Activated CD4-positive, alpha-beta T cell treated with anti-CD3 and anti-CD28 coated beads, Interleukin-10, Interleukin-2, amounts not matched to agents 100 ng/mL and 50 ng/mL, durations not matched to agents 16 hours and 8 hours (primary cell): ENCODE data around the gene ERC1.

Source experiments
- DNase-seq: peaks from one replicate; pipeline ENCODE4 v3.0.0-alpha.2; 2020

Gene ERC1

DNA sequence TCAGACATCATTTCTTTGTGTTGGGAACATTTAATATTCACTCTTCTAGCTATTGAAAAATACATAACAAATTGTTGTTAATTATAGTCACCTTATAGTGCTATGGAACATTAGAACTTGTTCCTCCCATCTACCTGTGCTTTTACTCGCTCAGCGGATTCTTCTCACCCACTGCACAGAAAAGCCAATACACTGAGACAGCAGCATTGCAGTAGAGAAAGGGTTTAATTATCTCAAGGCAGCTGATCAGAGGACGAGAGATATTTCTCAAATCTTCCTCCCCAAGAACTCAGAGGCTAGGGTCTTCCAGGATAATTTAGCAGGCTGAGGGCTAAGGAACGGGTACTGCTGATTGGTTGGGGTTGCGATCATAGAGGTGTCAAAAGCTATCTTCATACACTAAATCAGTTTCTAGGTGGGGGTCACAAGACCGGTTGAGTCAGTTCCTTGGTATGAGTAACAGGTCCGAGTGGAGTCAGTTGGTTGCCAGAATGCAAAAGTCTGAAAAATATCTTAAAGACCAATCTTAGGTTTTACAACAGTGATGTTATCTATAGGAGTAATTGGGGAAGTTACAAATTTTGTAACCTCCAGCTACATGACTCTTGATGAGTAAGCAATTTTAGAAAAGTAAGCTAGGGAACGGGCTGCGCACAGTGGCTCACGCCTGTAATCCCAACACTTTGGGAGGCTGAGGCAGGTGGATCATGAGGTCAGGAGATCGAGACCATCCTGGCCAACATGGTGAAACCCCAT is 430.2 kb downstream of the ERC1 start:
- DNase-seq = peak; percentile 26

DNA sequence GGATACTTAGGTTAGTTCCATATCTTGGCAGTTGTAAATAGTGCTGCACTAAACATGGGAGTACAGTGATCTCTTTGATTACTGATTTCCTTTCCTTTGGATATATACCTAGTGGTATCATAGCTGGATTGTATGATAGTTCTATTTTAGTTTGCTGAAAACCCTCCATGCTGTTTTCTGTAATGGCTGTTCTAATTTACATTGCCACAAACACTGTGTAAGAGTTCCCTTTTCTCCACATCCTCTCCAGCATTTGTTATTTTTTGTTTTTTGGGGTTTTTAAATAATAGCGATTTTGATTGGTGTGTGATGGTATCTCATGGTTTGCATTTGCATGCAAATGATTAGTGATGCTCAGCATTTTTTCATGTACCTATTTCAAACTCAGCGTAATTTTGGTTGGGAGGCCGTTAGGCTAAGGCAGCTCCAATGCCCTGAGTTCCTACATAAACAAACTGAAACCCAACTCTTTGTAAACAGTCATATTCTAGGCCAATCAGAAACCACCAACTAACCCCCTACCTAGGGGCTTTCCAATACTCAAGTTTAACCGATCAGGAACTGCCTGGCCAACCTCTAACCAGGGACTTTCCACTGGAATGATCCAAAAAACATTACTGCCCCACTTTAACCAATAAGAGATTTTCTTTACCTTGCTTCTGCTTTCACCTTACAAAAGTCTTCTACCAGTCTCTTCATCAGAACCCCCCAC is 431.7 kb downstream of the ERC1 start:
- peak; percentile 82 for DNase-seq

DNA sequence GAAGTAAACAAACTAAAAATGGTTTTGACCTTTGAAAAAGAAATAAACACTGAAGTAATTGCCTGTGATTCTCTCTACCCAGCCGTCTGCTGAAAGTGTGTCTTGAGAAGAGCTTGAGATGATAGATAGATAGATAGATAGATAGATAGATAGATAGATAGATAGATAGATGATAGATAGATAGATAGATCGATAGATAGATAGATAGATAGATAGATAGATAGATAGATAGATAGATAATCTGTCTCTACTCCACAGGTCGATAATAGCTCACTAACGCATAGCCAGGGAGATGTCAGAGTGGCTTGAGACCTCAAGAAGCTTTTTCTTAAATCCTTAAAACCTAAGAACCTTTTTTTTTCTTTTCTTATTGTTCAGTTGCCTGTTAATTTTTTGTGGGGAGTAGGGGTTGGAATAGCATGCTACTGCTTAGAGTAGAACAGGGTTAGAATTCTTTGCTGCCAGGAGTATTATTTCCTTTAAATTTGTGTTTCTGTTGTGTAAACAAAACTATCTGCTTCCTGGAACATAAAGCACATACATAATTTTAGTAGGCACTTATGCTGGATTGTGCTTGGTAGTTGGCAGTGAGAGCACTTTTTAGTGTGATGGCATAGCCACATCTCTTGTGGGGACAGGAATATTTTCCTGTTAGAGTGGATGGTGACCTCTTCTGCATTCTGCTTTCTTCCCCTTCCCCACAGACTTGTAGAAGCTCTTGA is 433.8 kb downstream of the ERC1 start:
- no peak for DNase-seq

DNA sequence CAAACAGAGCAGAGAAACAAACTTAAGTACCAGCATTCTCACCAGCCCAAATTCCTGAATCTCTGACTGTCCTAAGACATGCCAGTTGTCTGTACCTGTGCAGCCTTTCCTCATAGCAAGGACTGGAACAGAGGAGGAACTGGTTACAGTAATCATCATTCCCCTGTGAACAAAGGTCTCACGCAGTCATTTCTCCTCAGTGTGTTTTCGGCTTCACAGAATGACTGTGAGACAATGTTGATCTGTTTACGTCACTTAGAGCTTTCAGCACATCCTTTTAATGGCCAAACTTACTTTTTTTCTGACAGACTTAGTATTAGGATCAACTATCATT is 434.3 kb downstream of the ERC1 start:
- peak; percentile 44 for DNase-seq

DNA sequence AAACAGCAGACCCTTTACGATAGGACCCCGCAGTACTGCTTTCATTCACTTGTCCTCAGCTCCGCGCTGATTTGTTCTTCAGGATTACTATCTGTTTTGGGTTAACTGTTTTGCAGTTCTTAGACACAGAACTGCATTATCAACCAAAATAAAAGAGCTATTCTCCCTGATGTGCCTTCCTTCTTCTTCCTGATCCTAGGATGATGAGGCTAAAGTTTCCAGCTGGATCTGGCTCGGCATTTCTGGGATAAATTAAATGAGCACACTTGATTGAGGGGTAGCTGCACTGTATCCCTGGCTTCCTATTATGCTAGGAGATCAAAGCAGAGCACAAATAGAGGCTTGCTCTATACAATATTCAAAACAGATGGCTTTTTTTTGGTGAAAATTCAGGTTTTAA is 437.6 kb downstream of the ERC1 start:
- no peak for DNase-seq

DNA sequence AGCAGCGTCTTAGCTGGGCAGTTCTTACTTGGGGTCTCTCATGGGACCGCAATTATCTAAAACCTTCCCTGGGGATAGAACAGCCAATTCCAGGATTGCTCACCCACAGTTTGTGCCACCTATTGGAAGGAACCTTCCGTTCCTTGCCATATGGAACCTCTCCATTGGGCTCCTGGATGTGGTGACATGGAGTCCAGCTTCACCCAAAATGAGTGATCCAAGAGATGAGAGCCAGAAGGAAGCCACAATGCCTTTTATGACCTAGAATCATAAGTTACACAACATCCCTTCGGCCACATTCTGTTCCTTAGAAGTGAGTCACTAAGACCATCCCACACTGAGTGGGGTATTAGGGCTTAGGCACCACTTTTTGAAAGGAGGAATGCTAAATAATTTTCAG is 439.0 kb downstream of the ERC1 start:
- DNase-seq = no peak

DNA sequence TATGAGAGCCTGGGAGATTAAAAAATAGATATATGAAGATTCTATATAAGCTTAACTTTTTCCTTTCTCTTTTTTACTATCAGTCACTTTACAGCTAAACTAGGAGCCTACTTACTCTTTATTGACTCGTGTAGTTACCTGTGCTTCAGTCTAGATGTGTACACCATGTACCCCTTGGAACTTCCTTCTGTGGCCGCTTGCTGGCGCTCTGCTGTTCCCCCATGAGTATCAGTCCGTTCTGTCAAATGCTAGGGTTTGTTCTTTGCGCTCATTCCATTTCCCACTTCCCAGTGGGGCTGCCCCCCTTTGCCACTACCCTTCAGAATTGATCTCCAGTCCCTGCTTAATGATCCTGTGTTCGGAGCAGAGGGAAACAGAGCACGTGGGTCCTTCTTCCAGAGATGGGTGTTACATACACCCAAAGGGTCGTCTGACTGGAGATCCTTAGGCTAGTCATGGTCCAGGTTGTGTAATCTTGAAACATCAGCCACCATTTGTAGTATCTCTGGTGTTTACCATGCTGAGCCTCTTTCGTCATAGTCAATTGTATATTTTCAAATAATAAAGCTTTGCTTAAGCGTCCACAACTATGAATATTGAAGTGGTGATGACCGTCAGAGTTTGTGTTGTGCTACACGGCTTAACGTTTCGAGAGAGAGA is 443.4 kb downstream of the ERC1 start:
- DNase-seq = no peak

DNA sequence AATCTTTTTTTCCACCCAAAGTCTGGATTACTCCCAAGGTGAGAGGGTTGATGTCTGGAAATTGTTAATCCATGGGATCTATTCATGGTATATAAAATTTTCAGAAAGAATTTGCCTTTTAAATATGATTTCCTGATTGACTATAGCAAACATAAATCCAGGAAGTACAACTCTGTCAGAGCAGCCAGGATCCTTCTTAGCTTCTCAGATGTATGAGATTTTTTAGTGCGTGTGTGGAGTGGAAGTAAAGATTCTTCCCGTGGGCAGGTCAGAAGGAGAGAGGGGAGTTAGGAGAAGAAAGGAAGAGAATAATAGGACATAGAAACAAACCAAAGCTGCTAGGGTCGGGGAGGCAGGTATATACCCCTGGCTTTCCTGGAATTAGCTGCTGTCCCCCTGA is 444.0 kb downstream of the ERC1 start:
- no peak for DNase-seq

DNA sequence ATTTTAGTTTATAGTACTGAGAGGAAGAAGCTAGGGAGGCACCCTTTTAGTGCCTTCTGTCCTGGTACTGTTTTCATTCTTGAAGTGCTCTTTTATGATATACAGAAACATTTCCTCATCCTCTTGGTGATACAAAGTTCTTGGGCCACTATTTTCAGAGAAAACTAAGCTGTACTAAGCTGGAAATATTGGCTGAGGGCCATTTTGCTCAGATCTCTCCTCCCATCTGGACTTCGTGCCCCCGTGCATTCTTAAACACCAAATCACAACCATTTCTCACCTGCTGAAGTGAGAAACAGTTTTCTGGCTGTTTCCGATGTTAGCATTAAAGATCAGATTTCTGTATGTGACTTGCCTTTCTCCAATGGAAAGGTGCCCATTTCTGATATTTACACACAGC is 444.4 kb downstream of the ERC1 start:
- DNase-seq = no peak

DNA sequence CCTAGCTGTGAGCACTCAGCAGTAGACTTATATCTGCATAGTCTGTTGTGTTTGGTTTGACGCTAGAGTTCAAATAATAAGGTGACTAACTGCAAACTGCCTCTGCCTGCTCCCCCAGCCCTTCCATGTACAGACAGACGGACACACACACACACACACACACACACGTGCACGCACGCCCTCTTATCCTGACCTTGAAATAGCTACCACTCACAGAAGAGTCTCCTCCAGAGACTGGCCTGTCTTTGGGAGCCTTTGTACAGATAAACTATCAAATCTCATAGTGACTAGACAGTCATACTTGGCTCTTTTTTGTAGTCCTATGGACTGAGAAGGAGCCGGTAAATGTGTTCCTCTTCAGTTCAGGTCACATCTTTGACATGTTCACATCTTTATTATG is 445.0 kb downstream of the ERC1 start:
- DNase-seq = no peak

DNA sequence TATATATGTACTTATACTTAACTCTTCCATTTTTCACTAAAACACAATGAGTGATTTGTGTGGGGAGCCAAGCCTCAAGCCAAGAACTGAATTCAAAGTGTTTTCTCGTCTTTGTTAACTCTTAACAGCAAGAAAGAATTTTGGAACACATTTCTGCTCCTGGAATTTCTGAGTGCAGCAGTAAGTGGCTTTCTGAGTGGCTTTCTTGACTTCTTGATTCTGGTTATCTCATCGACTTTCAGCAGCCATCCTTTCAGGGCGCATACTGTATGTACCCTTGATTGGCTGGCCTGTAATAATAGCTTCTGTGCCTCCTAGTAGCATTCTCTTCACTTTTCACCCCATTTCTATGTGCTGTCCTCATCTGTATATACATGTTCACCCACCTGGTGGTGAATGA is 446.0 kb downstream of the ERC1 start:
- no peak for DNase-seq

DNA sequence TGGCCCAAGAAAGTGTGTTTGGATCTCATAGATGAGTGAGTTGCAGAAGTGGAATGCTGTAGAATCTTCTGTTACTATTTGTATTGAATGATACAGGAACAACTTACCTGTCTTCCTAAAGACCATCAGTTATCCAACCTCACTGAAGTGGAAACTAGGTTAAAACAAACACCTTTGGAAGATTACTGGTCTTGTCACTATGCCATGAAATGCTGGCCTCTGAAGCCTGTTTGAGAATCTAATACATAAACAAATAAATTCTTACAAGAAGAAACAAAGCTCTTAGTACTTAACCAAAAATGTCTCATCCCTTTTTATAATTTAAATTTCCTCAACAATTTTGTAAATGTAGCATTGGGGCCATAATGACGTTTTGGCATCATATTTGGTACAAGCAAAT is 448.2 kb downstream of the ERC1 start:
- DNase-seq = no peak

DNA sequence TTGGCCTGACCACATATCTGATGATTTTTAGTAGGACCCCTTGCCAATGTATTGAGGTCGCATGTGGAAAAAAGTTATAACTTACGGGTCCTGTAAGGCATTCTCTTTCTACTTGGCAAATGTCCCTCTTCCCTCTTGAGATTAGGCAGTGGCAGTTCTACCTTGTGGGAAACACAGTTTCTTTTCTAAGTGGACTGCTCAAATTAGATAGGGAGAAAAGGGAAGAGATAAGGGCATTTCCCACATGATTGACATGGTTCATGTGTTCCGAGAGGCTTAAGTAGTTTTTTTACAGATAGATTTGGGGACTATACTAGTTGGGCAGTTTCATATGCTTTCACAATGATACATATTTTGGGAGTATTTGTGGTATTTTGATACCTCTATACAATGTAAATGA is 448.7 kb downstream of the ERC1 start:
- no peak for DNase-seq

DNA sequence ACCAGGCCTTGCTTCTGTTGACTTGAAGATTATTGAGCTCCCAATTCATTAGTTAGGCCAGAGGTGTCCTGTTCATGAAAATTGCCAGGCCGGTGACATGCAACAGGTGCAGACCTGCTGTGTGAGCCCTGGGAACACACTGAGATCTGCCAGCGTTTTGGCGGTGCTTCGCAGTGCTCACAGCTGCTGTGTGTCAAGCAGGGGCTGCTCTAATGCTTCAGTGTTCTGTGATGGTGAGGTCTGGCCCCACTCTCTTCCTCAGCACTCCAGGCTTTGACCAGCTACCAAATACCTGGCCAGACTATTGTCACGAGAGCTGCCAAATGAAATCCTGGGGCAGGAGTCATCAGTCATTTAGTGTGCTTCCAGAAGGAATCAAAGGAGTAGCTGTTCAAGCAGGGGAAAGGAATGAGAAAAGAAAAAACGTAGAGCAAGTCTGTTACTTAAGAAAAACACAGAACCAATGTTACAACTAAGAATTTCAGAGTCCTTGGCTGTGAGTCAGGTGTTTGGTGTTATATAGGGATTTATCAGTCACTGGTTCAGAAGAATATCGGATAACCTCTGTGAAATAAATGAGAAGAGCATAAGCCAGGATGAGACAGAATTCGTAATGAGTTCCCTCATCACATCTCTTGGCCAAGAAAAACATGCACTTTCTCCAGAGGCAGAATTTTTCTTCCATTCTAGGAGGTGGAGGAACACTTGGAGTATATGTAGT is 452.6 kb downstream of the ERC1 start:
- no peak for DNase-seq

DNA sequence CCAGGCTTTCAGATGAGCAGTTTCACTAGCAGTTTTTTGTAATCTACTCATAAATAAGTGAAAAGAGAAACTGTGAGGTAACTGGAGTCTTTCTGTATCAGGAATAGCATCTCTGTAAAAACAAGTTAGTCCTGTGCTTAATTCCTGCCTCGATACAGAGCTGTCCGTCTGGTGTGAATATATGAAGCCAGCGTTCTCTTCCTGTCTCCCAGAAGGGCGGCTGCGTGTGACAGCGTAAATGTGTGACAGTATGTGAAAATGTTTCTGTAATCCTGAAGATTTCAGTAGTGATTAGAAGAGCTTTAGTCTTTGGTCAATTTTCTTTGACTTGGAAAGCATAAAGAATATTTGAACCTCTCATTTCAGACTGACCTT is 453.1 kb downstream of the ERC1 start:
- DNase-seq = no peak

DNA sequence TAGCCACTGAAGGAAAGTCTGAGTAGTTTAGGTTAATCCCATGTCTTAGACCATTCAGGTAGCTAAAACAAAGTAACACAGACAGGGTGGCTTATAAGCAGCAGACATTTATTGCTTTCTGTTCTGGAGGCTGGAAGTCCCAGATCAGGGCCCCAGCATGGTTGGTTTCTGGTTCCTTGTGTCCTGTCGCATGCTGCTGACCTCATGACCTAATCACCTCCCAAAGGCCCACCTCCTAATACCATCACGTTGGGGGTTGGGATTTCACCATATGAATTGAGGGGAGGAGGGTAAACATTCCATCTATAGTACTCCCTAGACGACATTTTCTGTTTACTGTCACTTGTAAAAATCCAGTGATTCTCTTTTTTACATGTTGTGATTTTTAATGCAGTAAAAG is 454.8 kb downstream of the ERC1 start:
- no peak for DNase-seq

DNA sequence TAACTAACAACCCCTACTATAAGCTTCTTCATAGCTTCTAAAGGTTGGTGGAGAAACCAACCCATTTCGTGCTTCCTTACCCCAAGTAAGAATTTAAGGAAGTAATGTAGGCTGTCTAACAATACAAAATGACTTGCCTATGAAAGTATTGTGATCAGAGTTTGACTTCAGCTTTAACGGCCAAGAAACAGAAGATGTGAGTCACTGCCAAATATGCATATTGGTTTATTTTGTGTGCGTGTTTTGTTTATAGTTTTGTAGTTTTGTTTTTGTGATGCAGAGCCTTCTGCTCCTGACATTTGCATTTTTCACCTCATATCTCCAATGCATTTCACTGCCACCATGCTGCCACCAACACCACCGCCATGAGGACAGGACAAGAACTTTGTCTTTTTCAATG is 457.3 kb downstream of the ERC1 start:
- DNase-seq = no peak

DNA sequence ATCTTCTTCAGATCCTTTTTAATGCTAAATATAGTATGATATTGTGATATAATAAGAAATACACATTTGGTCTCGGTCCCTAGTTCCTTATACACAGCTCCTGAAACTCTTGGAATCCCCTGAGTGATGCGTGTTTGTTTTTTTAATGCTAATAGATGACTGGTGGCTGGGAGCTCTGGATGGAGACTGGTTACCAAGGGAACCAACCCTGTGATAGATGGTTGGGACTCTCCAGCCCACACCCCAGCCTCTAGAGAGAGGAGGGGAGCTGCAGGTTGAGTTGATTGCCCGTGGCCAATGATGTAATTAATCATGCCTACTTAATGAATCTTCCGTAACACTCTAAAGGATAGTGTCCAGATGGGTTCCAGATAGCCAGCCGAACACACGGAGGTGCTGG is 462.8 kb downstream of the ERC1 start:
- DNase-seq = no peak

DNA sequence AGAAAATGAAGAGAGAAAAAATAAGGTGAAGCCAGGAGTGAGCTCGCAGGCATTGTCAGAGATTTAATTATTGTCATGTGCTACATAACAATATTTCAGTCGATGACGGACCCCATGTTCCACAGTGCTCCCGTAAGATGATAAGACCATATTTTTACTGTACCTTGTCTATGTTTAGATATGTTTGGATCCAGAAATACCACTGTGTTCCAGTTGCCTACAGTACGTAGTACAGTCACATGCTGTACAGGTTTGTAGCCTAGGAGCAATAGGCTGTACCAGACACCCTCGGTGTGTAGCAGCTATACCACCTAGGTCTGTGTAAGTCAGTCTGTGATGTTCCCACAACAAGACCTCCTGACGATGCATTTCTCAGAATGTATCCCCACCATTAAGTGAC is 465.9 kb downstream of the ERC1 start:
- no peak for DNase-seq

DNA sequence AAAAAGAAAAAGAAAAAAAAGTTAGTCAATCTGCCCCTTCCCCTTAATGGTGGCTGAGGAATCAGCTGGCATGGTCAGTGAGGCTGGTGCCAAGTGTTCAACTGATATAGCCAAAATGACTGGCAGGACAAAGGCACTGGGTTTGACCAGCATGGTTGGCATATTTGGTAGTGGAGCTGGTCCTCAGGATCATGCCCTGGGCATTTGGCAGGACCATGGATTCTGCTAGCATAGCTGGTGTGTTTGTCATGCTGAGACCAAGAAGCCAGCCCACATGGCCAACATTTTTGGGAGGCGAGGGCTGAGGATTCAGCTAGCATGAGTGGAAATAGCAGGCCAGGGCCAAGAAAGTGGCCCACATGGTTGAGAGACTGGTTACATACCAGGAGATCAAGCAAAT is 466.9 kb downstream of the ERC1 start:
- DNase-seq = no peak

DNA sequence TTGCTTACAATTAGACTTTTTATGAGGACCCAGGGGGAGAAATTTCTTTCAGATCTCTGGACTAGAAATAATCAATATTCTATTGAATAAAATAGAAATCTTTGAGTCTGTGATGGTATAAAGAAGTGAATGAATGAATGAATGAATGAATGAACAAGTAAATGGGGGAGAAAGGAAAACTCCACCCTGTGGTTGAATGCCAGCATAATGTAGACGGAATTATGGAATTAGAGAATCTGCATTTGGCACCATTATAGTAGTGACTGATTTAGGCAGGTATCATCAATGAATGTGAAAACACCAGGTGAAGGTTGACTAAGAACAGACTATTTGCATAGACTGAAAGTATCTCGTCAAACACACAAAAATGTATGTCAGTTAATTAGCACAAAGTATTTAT is 468.3 kb downstream of the ERC1 start:
- DNase-seq = no peak

DNA sequence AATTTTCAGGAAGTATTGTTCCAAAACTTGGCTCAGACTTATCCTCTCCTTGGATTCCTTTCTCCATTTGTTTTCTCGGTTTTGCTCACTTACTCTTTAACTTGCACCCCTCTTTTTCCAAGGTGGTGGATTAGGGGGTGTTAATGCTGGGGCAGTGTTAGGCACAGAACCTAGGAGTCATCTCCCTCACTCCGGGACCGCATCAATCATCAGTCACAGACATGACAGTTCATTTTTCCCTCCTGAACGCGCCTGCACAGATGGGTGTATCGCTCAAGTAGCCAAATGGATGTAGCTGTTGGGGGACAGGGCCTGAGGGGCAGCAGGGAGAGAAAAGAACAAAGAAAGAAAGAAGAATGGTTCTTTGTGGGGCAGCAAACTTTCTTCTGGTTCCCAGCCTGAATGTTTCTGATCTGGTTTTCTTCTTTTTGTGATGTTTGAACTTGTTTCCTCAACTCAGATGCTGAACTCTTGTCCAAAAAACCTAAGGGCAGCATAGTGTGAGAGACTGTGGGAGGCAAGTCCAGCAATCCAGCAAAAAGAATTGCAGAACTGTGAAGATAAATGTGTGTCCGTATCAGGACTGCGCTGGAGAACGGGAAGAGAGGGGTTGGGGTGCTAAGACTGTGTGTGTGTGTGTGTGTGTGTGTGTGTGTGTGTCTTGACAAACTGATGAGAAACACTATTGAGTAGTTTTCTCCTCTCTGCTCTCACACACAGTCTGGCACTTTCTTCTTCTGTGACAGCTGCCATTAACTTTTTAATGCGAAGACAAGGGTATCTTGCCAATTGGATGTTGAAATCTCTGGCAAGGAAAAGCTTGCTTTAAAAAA is 472.3 kb downstream of the ERC1 start:
- DNase-seq = no peak
